Keratinocyte (primary cell): Measurements from ENCODE around the gene ATP8B1. TPM values are rescaled to one million over a fixed set of nuclear protein-coding genes. Genes with fewer than 3 reads are reported as not detected.

Experiments used
- DNase-seq: peaks from one replicate; pipeline ENCODE4 v3.0.0-alpha.2; 2011; ENCODE audit warnings: low read depth, missing footprints, low spot score
- FAIRE-seq: peaks from 2 replicates; lab custom pipeline; 2011; peaks lifted over from hg19 to GRCh38; lab: Jason Lieb, UNC
- H2AFZ ChIP-seq: 2 replicates; pipeline ENCODE4 v1.6.0; 2012; ENCODE audit warnings: low read length, control low read depth, inconsistent platforms; ENCODE audit not compliant: control insufficient read depth
- H3K27ac ChIP-seq: 2 replicates; pipeline ENCODE4 v1.5.1; 2011; ENCODE audit warnings: low read length; ENCODE audit not compliant: control insufficient read depth, insufficient read depth
- H3K27me3 ChIP-seq: 3 replicates; pipeline ENCODE4 v1.6.0; 2011; ENCODE audit warnings: low read length; ENCODE audit not compliant: control insufficient read depth, insufficient read depth; ENCODE audit errors: extremely low read depth
- H3K36me3 ChIP-seq, 2 experiments: 2 replicates in 1 of 2; 3 replicates in 1 of 2; pipeline ENCODE4 v1.5.1; 2011; ENCODE audit warnings: low read length in 2 of 2, mild to moderate bottlenecking in 1 of 2; ENCODE audit not compliant: control insufficient read depth in 2 of 2, insufficient read depth in 2 of 2; ENCODE audit errors: extremely low read depth in 1 of 2
- H3K4me1 ChIP-seq: 3 replicates; pipeline ENCODE4 v1.5.1; 2011; ENCODE audit warnings: low read length; ENCODE audit not compliant: control insufficient read depth, insufficient read depth; ENCODE audit errors: extremely low read depth
- H3K4me2 ChIP-seq: 3 replicates; pipeline ENCODE4 v1.6.0; 2011; ENCODE audit warnings: low read depth, low read length; ENCODE audit not compliant: control insufficient read depth, insufficient read depth; ENCODE audit errors: extremely low read depth
- H3K4me3 ChIP-seq, 3 experiments: fragments of 200-600 bp in 1 of 3; sonication (generic) in 1 of 3; 2 replicates in 2 of 3; 3 replicates in 1 of 3; pipeline ENCODE4 v1.5.1; 2011 to 2016; ENCODE audit warnings: low read length in 3 of 3, mild to moderate bottlenecking in 3 of 3, control low read depth in 2 of 3, inconsistent platforms in 1 of 3, low read depth in 1 of 3, mixed read lengths in 1 of 3, mixed run types in 1 of 3, moderate library complexity in 1 of 3; ENCODE audit not compliant: control insufficient read depth in 2 of 3, insufficient read depth in 2 of 3; ENCODE audit errors: extremely low read depth in 1 of 3
- H3K79me2 ChIP-seq: 2 replicates; pipeline ENCODE4 v1.6.0; 2012; ENCODE audit warnings: low read length; ENCODE audit not compliant: control insufficient read depth, insufficient read depth
- H3K9ac ChIP-seq: 3 replicates; pipeline ENCODE4 v1.6.0; 2011; ENCODE audit warnings: low read length; ENCODE audit not compliant: control insufficient read depth, insufficient read depth; ENCODE audit errors: extremely low read depth
- H3K9me1 ChIP-seq: 3 replicates; pipeline ENCODE4 v1.6.0; 2011; ENCODE audit warnings: low read length; ENCODE audit not compliant: control insufficient read depth, insufficient read depth; ENCODE audit errors: extremely low read depth
- H3K9me3 ChIP-seq: 2 replicates; pipeline ENCODE4 v1.5.1; 2012; ENCODE audit warnings: low read depth, low read length; ENCODE audit not compliant: control insufficient read depth
- H4K20me1 ChIP-seq: 3 replicates; pipeline ENCODE4 v1.6.0; 2011; ENCODE audit warnings: low read length; ENCODE audit not compliant: control insufficient read depth, insufficient read depth; ENCODE audit errors: extremely low read depth
- CTCF ChIP-seq, 3 experiments: IDR thresholded peaks in 1 of 3; conservative IDR thresholded peaks in 1 of 3; optimal IDR thresholded peaks in 1 of 3; 2 replicates in 2 of 3; 3 replicates in 1 of 3; pipeline versions ENCODE3 to v1.5.1; 2011; ENCODE audit warnings: low read length in 3 of 3, mild to moderate bottlenecking in 3 of 3, moderate library complexity in 2 of 3, control low read depth in 1 of 3, inconsistent platforms in 1 of 3; ENCODE audit not compliant: insufficient read depth in 2 of 3; ENCODE audit errors: extremely low read depth in 1 of 3
- EZH2 ChIP-seq: IDR thresholded peaks from one replicate; pipeline ENCODE4 v1.6.1; 2012; ENCODE audit warnings: inconsistent platforms, mild to moderate bottlenecking, low read length, moderate library complexity
- dilution Hi-C: fragments of 300-500 bp; cut with MboI; formaldehyde crosslinking; loops from one replicate; pipeline ENCODE4 v1.7.0; 2020; ENCODE audit warnings: low sequenced_read_pairs; ENCODE audit not compliant: extremely low pct_ligation_motif_present
- polyA plus RNA-seq, 5 experiments: library from polyadenylated mRNA; depleted of rRNA in 3 of 5; stranded (reverse) in 3 of 5; stranded (forward) in 1 of 5; unstranded in 1 of 5; fragments of >200 nt; gene quantifications; 1 replicate in 1 of 5; 2 replicates in 3 of 5; 3 replicates in 1 of 5; pipeline versions ENCODE4 v1.2.1 to v1.2.3, GENCODE V29; 2011 to 2012; ENCODE audit warnings: missing spikeins in 2 of 5, low read depth in 1 of 5, low replicate concordance in 1 of 5

The ATP8B1 gene
- polyA plus RNA-seq, 1 donor (not counting 4 experiments of a cell fraction or from before 2014, with no cell fraction given): 20.4 TPM

- H3K9ac ChIP-seq: no peak overlapping the region
- H3K4me2 ChIP-seq: no peak overlapping the region
- H3K4me1 ChIP-seq: peaks cover 6% of the 10 kb centered on the region
- no peaks in the 10 kb centered on the region for H3K9me1 ChIP-seq
- no peaks in the 10 kb centered on the region for H3K79me2 ChIP-seq
- dilution Hi-C loops: no loop called here
- no peaks in the 10 kb centered on the region for H3K27me3 ChIP-seq
- H3K36me3 ChIP-seq: no peaks in the 10 kb centered on the region
- H4K20me1 ChIP-seq: no peaks in the 10 kb centered on the region
- no peak for FAIRE-seq
- no peaks in the 10 kb centered on the region for H3K9me3 ChIP-seq
- no peak for DNase-seq
- H2AFZ ChIP-seq: no peak overlapping the region
- H3K27ac ChIP-seq: no peak overlapping the region
- TF ChIP-seq EZH2 (no peak), CTCF (optimal IDR thresholded peaks at IDR 0.05 in 1 of 3, IDR thresholded peaks at IDR 0.05 in 1 of 3, conservative IDR thresholded peaks at IDR 0.05 in 1 of 3; ENCODE audit: extremely low read depth in 1 of 3, insufficient read depth in 2 of 3, low read length in 3 of 3) (no peak)
- no peak overlapping the region for H3K4me3 ChIP-seq
These were observed 167.9 kb downstream of the ATP8B1 start for GRCh38 chr18:57635003-57635822.

- Histone ChIP-seq H3K9me1 (no peaks in the 10 kb centered on the region), H3K27ac (no peak overlapping the region), H3K4me3 (no peak overlapping the region), H3K27me3 (no peaks in the 10 kb centered on the region), H3K4me1 (peaks cover 16% of the 10 kb centered on the region), H2AFZ (no peak overlapping the region), H3K79me2 (no peaks in the 10 kb centered on the region), H4K20me1 (no peaks in the 10 kb centered on the region), H3K36me3 (no peaks in the 10 kb centered on the region), H3K4me2 (no peak overlapping the region), H3K9ac (no peak overlapping the region), H3K9me3 (no peaks in the 10 kb centered on the region)
- TF ChIP-seq CTCF (optimal IDR thresholded peaks at IDR 0.05 in 1 of 3, IDR thresholded peaks at IDR 0.05 in 1 of 3, conservative IDR thresholded peaks at IDR 0.05 in 1 of 3; ENCODE audit: extremely low read depth in 1 of 3, insufficient read depth in 2 of 3, low read length in 3 of 3) (no peak), EZH2 (no peak)
- dilution Hi-C loops: no loop called here
- DNase-seq: no peak
- no peak for FAIRE-seq
These were observed 171.4 kb downstream of the ATP8B1 start for GRCh38 chr18:57631697-57632096.
